ENCODE results near the gene TFEC.
"Not testable (repeated sequence)": the region's sequence is repeated elsewhere in the genome, so short reads cannot be mapped to it uniquely, and the experiment has no call there.

Gene TFEC, protein sequence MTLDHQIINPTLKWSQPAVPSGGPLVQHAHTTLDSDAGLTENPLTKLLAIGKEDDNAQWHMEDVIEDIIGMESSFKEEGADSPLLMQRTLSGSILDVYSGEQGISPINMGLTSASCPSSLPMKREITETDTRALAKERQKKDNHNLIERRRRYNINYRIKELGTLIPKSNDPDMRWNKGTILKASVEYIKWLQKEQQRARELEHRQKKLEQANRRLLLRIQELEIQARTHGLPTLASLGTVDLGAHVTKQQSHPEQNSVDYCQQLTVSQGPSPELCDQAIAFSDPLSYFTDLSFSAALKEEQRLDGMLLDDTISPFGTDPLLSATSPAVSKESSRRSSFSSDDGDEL

DNA sequence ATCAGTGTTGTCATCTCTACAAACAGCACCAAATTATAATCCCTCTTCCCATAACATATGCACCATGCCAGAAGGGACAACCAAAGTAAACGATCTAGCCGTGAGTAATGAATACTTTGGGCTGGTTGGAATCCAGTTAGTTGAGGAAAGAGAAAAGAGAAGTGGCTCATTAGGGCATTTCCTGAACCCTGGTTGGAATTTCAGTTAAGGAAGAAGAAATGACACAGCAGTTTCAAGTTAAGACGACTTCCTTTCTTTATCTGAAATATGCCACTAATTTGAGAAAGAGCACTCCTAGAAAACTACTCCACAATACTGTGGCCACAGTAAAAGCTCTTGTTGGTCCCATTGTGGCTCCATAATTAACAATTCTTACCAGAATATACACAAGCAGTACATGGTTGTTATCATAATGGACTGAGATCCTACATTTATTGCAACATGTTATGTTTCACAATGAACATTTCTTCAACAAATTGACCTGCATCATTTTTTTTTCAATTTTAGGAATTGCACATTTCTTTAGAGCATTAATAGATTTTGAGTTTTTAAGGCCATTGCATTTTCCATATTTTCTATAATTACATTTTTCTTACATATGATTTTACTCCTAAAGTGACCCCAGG, at the start of gene TFEC:
Gene TFEC, minus strand, starts transcription at position 113 of the 626 bp plus-strand sequence. CDS start 46,322 bp downstream, outside the sequence.
- in situ Hi-C loops (cut with HindIII; ENCODE audit: low sequenced_read_pairs), result loop anchor here (10.0 kb wide), 1 partner anchor 54 kb away; no protein-coding TSS in a partner anchor

DNA sequence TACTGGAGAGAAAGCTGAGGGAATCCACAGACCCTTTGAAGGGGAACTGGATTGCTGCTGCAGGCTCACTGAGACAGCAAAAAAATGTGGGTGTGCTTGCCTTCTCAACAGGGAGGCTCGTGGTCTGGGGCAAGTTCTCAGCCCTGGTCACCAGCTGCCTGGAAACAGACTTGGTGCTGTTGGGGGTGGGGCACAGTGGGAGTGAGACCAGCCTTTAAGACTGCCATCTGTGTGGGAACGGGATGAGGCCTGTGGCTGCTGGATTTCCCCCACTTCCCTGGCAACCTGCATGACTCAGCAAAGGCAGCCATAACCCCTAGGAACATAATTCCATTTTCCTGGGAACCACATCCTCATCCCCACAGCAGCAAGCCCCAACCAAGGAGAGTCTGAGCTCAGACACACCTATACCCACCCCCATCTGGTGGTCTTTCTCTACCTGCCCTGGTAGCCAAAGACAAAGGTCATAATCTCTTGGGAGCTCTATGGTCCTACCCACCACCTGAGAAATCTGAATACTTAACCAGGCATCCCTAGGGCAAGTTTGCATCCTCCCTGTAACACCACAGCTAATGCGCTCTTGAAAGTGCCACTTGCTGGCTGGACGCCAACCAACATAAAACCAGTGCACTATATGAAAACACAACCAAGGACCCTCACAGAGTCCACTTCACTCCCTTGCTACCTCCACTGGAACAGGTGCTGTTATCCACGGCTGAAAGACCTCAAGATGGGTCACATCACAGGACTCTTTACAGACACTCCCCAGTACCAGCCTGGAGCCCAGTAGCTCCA, 45.0 kb upstream of the TFEC start:
- in situ Hi-C loops (cut with HindIII; ENCODE audit: low sequenced_read_pairs), result no loop called here

DNA sequence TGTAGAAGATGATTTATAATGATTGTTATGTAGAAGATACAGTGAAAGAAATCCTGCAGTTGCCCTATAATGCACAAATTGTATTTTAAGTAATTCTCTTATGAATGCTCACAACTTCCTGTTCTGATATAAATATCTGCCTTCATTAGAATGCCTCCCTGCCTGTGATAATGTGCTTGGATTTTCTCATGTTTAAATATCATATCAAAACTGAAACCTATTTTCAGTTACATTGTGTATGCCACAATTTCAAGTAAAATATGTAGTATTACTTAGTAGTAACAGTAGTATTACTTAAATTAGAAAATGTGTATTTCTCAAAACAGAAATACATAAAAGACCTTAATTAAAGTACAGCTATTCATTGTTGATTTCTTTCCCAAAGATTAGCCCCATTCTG, 41.1 kb upstream of the TFEC start:
- in situ Hi-C loops (cut with HindIII; ENCODE audit: low sequenced_read_pairs), result no loop called here

DNA sequence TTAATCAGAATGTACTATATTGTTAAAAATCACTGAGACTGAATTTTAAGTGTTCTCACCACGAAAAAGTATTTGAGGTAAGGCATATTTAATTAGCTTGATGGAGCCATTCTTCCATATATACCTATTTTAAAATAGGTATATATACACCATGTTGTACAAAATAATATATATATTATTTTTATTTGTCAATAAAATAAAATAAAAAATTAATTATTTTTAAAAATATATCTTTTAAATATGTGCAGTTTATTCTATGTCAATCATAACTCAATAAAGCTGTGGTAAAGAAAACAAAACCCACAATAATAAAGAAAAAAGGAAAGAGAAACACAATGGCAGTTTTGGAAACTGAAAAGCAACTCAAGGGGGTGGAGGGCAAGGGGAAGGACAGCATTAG, 33.6 kb upstream of the TFEC start:
- in situ Hi-C loops (cut with HindIII; ENCODE audit: low sequenced_read_pairs), result no loop called here

DNA sequence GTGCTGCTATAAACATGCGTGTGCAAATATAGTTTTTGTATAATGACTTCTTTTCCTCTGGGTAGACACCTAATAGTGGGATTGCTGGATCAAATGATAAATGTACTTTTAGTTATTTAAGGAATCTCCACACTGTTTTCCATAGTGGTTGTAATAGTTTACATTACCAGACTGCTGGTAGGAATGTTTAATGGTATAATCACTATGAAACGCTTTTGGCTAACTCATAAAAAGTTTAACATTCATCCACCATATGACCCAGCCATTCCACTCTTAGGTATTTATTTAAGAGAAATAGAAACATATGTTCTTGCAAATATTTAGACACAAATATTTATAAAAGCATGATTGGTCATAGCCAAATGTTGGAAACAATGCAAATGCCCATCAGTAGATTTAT, 32.1 kb upstream of the TFEC start:
- in situ Hi-C loops (cut with HindIII; ENCODE audit: low sequenced_read_pairs), result no loop called here

DNA sequence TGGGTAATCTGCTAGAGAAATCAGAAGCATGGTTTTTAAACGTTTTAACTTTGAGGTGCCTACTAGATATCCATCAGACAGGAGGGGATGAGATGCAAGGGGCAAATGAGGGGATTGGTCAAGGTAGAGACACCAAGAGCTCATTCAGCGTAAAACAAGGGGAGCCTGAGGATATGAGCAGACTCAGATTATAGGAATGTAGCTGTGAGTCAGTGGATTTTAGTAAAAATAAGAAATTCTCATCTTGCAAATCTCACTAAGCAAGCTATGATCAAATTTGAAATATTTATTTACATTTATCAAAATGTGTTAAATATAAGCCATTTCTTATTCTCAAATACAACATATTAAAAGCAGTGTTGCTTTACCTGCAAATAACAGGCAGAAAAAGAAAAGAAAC, 21.4 kb upstream of the TFEC start:
- in situ Hi-C loops (cut with HindIII; ENCODE audit: low sequenced_read_pairs), result no loop called here

DNA sequence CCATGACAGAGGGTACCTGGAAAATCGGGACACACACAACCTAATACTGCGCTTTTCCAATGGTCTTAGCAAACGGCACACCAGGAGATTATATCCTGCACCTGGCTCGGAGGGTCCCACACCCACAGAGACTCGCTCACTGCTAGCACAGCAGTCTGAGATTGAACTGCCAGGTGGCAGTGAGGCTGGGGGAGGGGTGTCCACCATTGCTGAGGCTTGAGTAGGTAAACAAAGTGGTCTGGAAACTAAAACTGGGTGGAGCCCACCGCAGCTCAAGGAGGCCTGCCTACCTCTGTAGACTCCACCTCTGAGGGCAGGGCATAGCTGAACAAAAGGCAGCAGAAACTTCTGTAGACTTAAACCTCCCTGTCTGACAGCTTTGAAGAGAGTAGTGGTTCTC, 16.7 kb upstream of the TFEC start:
- in situ Hi-C loops (cut with HindIII; ENCODE audit: low sequenced_read_pairs), result not testable (repeated sequence)

DNA sequence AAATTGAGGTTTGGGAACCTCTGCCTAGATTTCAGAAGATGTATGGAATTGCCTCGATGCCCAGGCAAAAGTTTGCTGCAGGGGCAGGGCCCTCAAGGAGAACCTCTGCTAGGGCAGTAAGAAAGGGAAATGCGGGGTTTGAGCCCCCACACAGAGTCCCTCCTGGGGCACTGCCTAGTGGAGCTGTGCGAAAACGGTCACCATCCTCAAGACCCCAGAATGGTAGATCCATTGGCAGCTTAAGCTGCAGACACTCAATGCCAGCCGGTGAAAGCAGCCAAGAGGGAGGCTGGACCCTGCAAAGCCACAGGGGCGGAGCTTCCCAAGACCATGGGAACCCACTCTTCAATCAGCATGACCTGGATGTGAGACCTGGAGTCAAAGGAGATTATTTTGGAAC, 15.0 kb upstream of the TFEC start:
- in situ Hi-C loops (cut with HindIII; ENCODE audit: low sequenced_read_pairs), result no loop called here

DNA sequence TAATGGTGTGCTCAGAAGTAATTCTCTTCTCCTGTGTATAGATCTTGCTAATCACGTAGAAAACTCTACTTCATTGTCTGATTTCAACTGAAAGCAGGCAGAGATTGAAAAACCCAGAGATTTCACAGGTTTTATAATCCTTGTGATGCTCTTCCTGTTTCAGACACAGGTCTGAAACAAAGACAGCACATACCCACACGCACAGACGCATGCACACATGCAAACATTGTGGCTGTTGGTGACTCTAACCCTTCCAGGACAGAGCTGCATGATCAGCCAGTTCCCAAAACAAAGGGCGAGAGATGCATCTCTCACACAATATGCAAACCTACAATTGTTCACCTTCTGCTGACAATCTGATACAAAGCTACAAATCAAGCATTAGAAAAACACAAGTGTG, 11.1 kb upstream of the TFEC start:
- in situ Hi-C loops (cut with HindIII; ENCODE audit: low sequenced_read_pairs), result no loop called here

DNA sequence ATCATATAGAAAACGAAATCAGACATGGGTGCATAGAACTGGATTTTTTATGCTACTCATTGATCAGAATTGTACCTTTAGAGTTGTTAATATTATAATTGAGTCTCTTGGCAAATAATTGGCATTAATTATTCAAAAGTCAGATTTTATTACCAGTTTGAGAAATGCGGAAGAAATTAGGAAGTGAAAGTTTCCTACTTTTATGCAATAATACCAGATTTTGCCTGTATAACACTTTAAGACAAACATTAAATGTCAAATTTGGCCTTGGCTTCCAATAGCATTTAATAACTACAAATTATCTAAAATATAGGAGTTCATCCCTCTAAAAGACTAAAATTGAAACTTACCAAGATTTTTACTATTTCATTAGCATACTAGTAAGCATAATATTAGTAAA, 6.8 kb upstream of the TFEC start:
- in situ Hi-C loops (cut with HindIII; ENCODE audit: low sequenced_read_pairs), result loop anchor here (10.0 kb wide), 1 partner anchor 47 kb away; no protein-coding TSS in a partner anchor

DNA sequence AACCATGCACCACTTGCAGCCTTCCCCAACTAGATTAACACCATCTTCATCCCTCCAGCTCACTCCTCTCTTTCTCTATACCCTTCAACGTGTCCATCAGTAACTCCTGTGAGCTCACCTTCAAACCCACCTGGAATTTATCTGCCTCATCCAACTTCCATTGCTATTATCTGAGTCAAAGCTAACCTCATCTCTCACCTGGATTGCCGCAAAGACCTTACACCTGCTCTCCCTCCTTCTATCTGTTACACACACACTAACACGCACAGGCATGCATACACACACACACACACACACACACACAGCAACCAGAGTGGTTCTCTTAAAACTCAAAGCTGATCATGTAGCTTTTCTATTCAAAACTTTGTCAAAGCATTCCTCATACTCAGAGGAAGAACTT, 3.8 kb upstream of the TFEC start:
- in situ Hi-C loops (cut with HindIII; ENCODE audit: low sequenced_read_pairs), result loop anchor here (10.0 kb wide), 1 partner anchor 50 kb away; no protein-coding TSS in a partner anchor

DNA sequence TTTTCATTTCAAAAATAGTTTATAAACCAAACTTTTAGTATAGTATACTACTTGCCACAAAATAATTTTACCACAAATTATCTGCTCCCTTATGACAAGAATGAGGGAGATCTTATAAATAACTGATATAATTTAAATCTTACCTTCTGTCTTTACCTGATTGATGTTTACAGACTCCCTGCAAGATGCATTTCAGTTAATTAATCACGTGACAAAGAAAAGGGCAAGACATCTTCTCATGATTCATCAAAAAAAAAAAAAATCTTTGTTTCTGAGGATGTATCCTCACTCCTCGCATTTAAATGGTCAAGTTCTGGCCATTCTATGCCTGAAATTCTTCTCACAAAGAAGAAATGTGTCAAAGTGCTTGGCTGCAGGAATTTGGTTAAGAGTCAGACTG, 2.3 kb upstream of the TFEC start:
- in situ Hi-C loops (cut with HindIII; ENCODE audit: low sequenced_read_pairs), result loop anchor here (10.0 kb wide), 1 partner anchor 52 kb away; no protein-coding TSS in a partner anchor

DNA sequence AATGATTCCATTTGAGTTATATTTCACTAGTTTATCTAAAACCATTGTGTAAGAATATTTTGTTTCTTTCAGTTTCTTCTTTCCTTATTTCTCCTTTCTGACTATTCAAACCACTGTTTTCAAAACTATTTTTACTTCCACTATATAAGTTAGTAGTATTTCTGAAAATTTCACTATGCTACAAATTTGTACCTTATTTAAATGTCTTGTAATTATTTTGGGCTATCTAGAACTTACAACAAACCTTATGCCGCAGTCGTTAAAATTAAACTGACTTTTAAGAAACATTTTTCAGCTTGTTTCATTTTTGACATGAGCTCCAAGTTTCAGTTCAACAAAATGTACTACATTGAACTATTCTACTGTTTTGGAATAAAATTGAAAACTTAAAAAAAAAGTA, 1.8 kb downstream of the TFEC start:
- in situ Hi-C loops (cut with HindIII; ENCODE audit: low sequenced_read_pairs), result no loop called here

DNA sequence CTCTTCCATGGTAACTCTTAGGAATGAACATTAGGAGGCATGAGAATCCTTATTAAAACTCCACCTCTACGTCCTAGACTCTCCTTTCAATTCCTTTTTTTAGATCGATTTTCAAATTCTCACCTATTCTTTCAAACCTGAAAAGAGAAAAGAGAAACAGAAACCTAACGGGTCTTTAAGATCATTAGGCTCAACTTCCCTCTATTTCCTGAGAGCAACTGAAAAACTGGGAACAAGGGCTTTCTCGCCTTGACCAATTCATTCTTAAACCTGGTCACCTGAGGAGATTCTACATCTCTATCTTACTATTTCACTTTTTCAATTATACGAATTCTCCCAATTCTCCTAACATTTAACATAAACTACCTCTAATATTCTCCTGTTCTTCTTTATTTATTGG, 2.8 kb downstream of the TFEC start:
- in situ Hi-C loops (cut with HindIII; ENCODE audit: low sequenced_read_pairs), result no loop called here

DNA sequence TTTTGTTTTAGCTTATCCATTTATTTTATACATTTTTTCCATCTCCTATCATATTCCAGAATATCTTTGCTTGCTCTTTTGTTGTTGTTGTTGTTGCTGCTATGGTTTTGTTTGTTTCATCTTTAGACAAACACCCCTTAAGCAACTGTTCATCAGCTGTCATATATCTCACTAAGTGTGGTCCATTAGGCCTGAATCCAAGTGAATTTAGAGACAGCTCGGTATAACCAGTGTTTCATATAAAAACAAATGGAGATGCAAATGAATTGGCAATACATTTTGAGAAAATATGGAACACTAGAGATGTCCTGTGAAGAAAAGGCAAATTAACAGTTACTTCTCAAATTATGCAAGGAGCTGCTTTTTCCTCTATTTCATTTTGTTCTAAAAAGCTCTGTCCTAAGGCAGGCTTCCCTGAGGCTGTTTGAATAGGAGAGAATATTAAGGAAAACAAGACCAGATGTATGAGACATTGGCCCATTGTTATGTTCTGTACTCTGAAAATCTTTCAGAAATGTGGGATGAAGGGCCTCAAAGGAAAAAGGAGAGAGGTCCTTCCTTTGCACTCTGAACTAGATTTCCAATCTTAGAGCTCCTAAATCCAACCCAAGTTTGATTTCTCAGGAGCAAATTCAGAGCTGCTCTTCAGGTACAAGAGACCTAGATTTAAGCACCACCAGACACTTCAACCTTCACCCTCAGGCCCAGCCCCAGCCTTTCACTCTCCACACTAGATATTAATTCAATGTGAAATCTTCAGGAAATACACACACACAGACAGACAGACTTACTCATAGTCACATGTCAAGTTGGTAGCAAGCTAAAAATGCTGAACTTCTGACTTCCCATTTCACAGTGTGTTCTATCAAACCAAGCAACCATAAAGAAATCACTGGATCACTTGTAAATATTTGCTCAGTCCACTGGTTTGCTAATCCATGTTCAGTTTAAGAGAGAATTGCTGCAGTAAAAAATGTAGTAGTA, 5.4 kb downstream of the TFEC start:
- in situ Hi-C loops (cut with HindIII; ENCODE audit: low sequenced_read_pairs), result no loop called here

DNA sequence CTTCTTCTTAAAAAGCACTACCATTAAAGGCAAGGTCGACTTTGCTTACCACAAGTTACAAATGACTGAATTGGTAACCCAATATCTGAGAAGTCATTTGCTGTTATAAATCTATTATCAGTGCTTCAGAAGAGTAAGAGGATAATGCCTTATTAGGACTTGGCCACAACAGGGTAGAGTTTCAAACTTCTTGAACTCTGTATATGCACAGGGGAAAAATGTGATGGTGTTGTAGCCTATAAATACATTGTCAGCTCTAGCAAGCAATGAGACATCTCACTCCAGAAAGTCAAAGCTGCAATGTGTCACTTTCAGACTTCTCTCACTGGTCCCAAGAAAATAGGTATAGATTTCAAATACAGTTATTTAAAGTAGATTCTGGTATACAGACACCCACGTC, 9.3 kb downstream of the TFEC start:
- in situ Hi-C loops (cut with HindIII; ENCODE audit: low sequenced_read_pairs), result no loop called here

DNA sequence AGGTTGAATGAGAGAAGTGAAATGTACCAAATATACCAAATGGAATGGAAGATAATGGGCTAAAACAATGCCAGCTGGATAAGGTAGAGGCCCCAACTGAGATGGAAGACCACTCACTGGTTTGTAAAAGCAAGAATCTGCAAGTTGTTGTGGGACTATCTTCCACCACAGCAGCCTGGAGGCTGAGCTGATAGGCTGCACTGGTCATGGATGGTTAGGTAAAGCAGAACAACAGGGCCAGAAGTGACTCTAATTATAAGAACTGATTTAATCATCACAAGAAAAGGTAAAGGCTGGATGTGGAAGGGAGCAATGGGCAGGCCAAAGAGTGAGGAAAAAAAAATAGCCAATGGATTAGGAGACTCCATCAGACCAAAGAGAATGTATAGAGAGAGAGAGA, 11.8 kb downstream of the TFEC start:
- in situ Hi-C loops (cut with HindIII; ENCODE audit: low sequenced_read_pairs), result no loop called here

DNA sequence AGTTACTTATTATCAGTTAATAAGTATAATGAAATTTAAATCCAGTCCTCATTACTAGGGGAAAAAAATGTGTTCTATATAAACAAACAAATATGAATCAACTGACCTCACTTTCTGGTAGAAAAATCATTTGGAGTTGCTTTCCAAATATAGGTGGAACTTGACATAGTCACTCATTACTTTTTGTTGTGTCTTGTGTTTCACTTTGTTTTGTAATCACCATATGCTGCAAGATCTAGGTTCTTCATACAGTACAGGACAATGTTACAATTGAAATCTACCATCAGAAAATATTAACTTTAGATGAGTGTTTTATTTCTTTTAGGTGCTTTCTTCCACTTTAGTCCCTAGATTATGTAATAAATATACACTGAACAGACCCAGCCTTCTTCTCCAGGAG, 16.9 kb downstream of the TFEC start:
- in situ Hi-C loops (cut with HindIII; ENCODE audit: low sequenced_read_pairs), result no loop called here

DNA sequence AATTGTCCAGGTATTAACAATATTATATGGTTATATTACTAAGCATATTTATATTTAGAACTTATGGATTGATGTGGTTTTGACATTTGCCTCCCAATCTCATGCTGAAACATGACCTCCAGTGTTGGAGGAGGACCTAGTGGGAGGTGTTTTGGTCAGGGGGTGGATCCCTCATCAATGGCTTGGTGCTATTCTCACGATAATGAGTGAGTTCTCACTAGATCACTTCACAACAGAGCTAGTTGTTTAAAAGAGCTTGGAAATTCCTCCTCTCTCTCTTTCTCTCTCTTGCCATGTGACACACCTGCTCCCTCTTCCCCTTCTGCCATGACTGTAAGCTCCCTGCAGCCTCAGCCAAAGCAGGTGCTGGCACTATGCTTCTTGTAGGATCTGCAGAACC, 19.0 kb downstream of the TFEC start:
- in situ Hi-C loops (cut with HindIII; ENCODE audit: low sequenced_read_pairs), result no loop called here

DNA sequence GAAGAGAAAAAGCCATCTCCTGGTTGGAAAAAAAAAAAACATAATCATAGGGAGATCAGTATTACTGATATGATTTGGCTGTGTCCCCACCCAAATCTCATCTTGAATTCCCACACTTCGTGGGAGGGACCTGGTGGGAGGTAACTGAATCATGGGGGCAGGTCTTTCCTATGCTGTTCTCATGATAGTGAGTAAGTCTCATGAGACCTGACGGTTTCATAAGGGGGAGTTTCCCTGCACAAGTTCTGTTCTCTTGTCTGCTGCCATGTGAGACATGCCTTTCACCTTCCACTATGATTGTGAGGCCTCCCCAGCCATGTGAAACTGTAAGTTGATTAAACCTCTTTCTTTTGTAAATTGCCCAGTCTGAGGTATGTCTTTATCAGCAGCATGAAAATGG, 25.8 kb downstream of the TFEC start:
- in situ Hi-C loops (cut with HindIII; ENCODE audit: low sequenced_read_pairs), result not testable (repeated sequence)
